ENCODE measurements around the gene FOLR1. TPM values are rescaled to one million over a fixed set of nuclear protein-coding genes. Genes with fewer than 3 reads are reported as not detected.
"Not testable (repeated sequence)": the region's sequence is repeated elsewhere in the genome, so short reads cannot be mapped to it uniquely, and the experiment has no call there.

Gene FOLR1
- total RNA-seq (1 to 10 TPM in 1 of 2 donors, not detected in 1; 1.2 TPM), polyA plus RNA-seq (ENCODE audit: insufficient read depth, low read depth, low replicate concordance) (3.7 TPM)
- long read RNA-seq, donor 1, partial matches to known transcripts, result 0 of 2 reads
- long read RNA-seq, donor 1, other reads (novel, unspliced or antisense), result 0 of 2 reads
- long read RNA-seq, donor 2, result 0 reads

GRCh38 chr11:72191961-72192381, at the start of gene FOLR1:
Gene FOLR1 (plus strand): TSS chr11:72192140. CDS start chr11:72192174, 34 bp downstream.
- Histone ChIP-seq H3K4me1 (no peaks in the 10 kb centered on the region), H3K36me3 (ENCODE audit: low read depth, missing control alignments) (no peaks in the 10 kb centered on the region), H3K4me3 (no peak within 1 kb of the TSS), H3K27ac (no peak within 1 kb of the TSS), H3K9me3 (no peaks in the 10 kb centered on the region), H3K27me3 (no peaks in the 10 kb centered on the region)
- TF ChIP-seq CTCF (IDR thresholded peaks at IDR 0.05) (no peak), POLR2A (IDR thresholded peaks at IDR 0.05) (no peak)
- intact Hi-C loops (cut with DNase I; ENCODE audit: low total_unique reads), result no loop called here
- DNase-seq, result peak; percentile 9
- WGBS, 2 donors, result 83 to 96% methylated on average over 4 to 5 of the region's 5 CpGs

DNA sequence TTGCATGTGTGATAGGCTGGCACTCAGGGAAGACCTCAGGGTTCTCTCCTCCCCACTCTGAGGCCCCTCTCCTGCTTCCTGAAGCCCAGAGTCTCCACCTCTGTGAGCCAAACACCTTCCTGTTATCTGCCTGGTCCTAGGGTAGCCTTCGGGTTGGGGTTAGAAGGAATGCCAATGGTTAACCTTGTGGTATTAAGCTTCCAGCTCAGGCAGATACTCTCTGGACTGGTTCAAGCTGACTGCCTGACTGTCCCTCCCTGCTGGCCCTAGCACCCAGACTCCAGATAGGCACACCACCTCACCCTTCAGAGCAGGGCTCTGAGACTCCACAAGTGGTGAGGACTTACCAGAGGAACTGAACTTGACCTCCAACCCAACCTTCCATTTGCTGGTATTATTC, 49.4 kb upstream of the FOLR1 start:
- H3K9me3 ChIP-seq; H3K27me3 ChIP-seq; H3K4me1 ChIP-seq; H3K27ac ChIP-seq; H3K4me3 ChIP-seq; DNase-seq; H3K36me3 ChIP-seq (ENCODE audit: low read depth, missing control alignments); intact Hi-C loops (cut with DNase I; ENCODE audit: low total_unique reads): not testable (repeated sequence)
- 40% methylated on average over 1 of the region's 1 CpG; no CpG with 5 or more reads in 1 of the 2 donors for WGBS, 2 donors

GRCh38 chr11:72144807-72145565, 47.0 kb upstream of the FOLR1 start:
- no peak for DNase-seq
- Histone ChIP-seq H3K27me3 (no peaks in the 10 kb centered on the region), H3K9me3 (no peaks in the 10 kb centered on the region), H3K4me1 (no peaks in the 10 kb centered on the region), H3K36me3 (ENCODE audit: low read depth, missing control alignments) (no peaks in the 10 kb centered on the region), H3K4me3 (no peak overlapping the region), H3K27ac (no peak overlapping the region)
- intact Hi-C loops (cut with DNase I; ENCODE audit: low total_unique reads), result no loop called here
- 94 to 95% methylated on average over 4 of the region's 4 CpGs for WGBS, 2 donors
- TF ChIP-seq CTCF (IDR thresholded peaks at IDR 0.05), result no peak
- no peak for TF ChIP-seq POLR2A (IDR thresholded peaks at IDR 0.05)

- H3K27ac ChIP-seq, result no peak overlapping the region
- H3K9me3 ChIP-seq, result no peaks in the 10 kb centered on the region
- intact Hi-C loops (cut with DNase I; ENCODE audit: low total_unique reads), result no loop called here
- DNase-seq, result no peak
- no peaks in the 10 kb centered on the region for H3K27me3 ChIP-seq
- H3K4me3 ChIP-seq, result no peak overlapping the region
- WGBS, 2 donors, result 28 to 62% methylated on average over 2 of the region's 2 CpGs
- TF ChIP-seq POLR2A (IDR thresholded peaks at IDR 0.05) (no peak), CTCF (IDR thresholded peaks at IDR 0.05) (no peak)
- H3K36me3 ChIP-seq (ENCODE audit: low read depth, missing control alignments), result no peaks in the 10 kb centered on the region
- H3K4me1 ChIP-seq, result no peaks in the 10 kb centered on the region
Observed at GRCh38 chr11:72146625-72147024, 45.3 kb upstream of the FOLR1 start.

DNA sequence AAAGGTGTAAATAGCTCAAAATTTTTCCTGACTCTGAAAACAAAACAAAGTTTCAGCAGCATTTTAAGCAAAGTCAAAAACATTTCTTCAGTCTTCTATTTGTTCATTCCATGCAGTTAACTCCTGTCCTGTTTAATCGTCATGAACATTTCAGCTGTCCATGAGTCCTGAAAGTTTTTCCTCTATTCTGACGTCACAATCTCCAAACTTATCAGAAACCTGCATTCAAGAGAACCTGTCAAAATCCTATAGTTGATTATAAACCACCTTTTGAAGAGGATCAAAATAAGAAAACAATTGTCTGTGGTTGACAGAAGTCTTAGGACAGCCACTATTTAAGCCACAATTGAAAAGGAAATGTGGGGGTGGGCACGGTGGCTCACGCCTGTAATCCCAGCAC, 41.1 kb upstream of the FOLR1 start:
- H3K4me3 ChIP-seq, result no peak overlapping the region
- no peak for DNase-seq
- no peaks in the 10 kb centered on the region for H3K27me3 ChIP-seq
- no peak overlapping the region for H3K27ac ChIP-seq
- H3K36me3 ChIP-seq (ENCODE audit: low read depth, missing control alignments), result no peaks in the 10 kb centered on the region
- intact Hi-C loops (cut with DNase I; ENCODE audit: low total_unique reads), result no loop called here
- WGBS, 2 donors, result 82 to 84% methylated on average over 4 of the region's 4 CpGs
- no peaks in the 10 kb centered on the region for H3K9me3 ChIP-seq
- TF ChIP-seq CTCF (IDR thresholded peaks at IDR 0.05), result no peak
- TF ChIP-seq POLR2A (IDR thresholded peaks at IDR 0.05), result no peak
- no peaks in the 10 kb centered on the region for H3K4me1 ChIP-seq

- H3K4me3 ChIP-seq; intact Hi-C loops (cut with DNase I; ENCODE audit: low total_unique reads); H3K27ac ChIP-seq; H3K9me3 ChIP-seq; H3K4me1 ChIP-seq; DNase-seq; H3K36me3 ChIP-seq (ENCODE audit: low read depth, missing control alignments); H3K27me3 ChIP-seq: not testable (repeated sequence)
- 69 to 83% methylated on average over 6 of the region's 6 CpGs for WGBS, 2 donors
Observed at GRCh38 chr11:72153874-72154273, 38.1 kb upstream of the FOLR1 start.
